ENCODE measurements around the gene TMEM14B. TPM values are rescaled to one million over a fixed set of nuclear protein-coding genes. Genes with fewer than 3 reads are reported as not detected.
"Not testable (repeated sequence)": the region's sequence is repeated elsewhere in the genome, so short reads cannot be mapped to it uniquely, and the experiment has no call there.

The TMEM14B gene
- total RNA-seq, 1 donor from 2014 or later: 52.9 TPM

- no peak for DNase-seq (ENCODE audit: low read depth)
Measured at GRCh38 chr6:10745116-10745515, 2.5 kb upstream of the TMEM14B start.

- DNase-seq (ENCODE audit: low read depth): no peak
Measured at GRCh38 chr6:10746915-10747250, 722 bp upstream of the TMEM14B start.

GRCh38 chr6:10749734-10750133 is 2.1 kb downstream of the TMEM14B start:
- DNase-seq (ENCODE audit: low read depth): no peak

GRCh38 chr6:10750568-10750967 is 3.0 kb downstream of the TMEM14B start:
- DNase-seq (ENCODE audit: low read depth): not testable (repeated sequence)

- DNase-seq (ENCODE audit: low read depth): not testable (repeated sequence)
Measured at GRCh38 chr6:10751757-10752156, 4.2 kb downstream of the TMEM14B start.

GRCh38 chr6:10756085-10756484 is 8.5 kb downstream of the TMEM14B start:
- DNase-seq (ENCODE audit: low read depth): no peak

GRCh38 chr6:10759312-10759839 is 11.8 kb downstream of the TMEM14B start:
- DNase-seq (ENCODE audit: low read depth): peak; percentile 65

- peak; percentile 45 for DNase-seq (ENCODE audit: low read depth)
Measured at GRCh38 chr6:10759884-10760329, 12.3 kb downstream of the TMEM14B start.

- DNase-seq (ENCODE audit: low read depth): peak; percentile 85
Measured at GRCh38 chr6:10763006-10763405, 15.4 kb downstream of the TMEM14B start.

GRCh38 chr6:10769419-10769818 is 21.8 kb downstream of the TMEM14B start:
- DNase-seq (ENCODE audit: low read depth): no peak

GRCh38 chr6:10771371-10771894 is 23.8 kb downstream of the TMEM14B start:
- no peak for DNase-seq (ENCODE audit: low read depth)

- DNase-seq (ENCODE audit: low read depth): no peak
Measured at GRCh38 chr6:10778230-10778629, 30.6 kb downstream of the TMEM14B start.

GRCh38 chr6:10779076-10779475 is 31.5 kb downstream of the TMEM14B start:
- DNase-seq (ENCODE audit: low read depth): no peak

GRCh38 chr6:10791673-10792072 is 44.1 kb downstream of the TMEM14B start:
- peak; percentile 49 for DNase-seq (ENCODE audit: low read depth)

GRCh38 chr6:10792101-10792500 is 44.5 kb downstream of the TMEM14B start:
- DNase-seq (ENCODE audit: low read depth): peak; percentile 67

- no peak for DNase-seq (ENCODE audit: low read depth)
Measured at GRCh38 chr6:10793035-10793434, 45.4 kb downstream of the TMEM14B start.

- DNase-seq (ENCODE audit: low read depth): no peak
Measured at GRCh38 chr6:10793695-10794094, 46.1 kb downstream of the TMEM14B start.

- DNase-seq (ENCODE audit: low read depth): no peak
Measured at GRCh38 chr6:10794239-10794638, 46.6 kb downstream of the TMEM14B start.

- no peak for DNase-seq (ENCODE audit: low read depth)
Measured at GRCh38 chr6:10800810-10801209, 53.2 kb downstream of the TMEM14B start.

- DNase-seq (ENCODE audit: low read depth): peak; percentile 69
Measured at GRCh38 chr6:10801224-10801848, 53.7 kb downstream of the TMEM14B start.

Measured in myocyte (in vitro differentiated cells).